HepG2 (cell line): ENCODE results near the gene RHBDD1. TPM values are rescaled to one million over a fixed set of nuclear protein-coding genes. Genes with fewer than 3 reads are reported as not detected.
A peak's percentile ranks its signal among the peaks of the same experiment; 100 is the strongest.

Experiments
- ARNT2 ChIP-seq: sonication (generic); formaldehyde crosslinking; IDR thresholded peaks from 2 replicates; pipeline ENCODE4 v1.8.0; 2022; ENCODE audit warnings: mild to moderate bottlenecking, low read depth, missing genetic modification reagents, moderate library complexity
- GATAD2A ChIP-seq: IDR thresholded peaks from 2 replicates; pipeline ENCODE4 v1.6.1; 2016
- IKZF1 ChIP-seq: fragments of 450-650 bp; IDR thresholded peaks from 2 replicates; pipeline ENCODE4 v1.7.1; 2016
- JARID2 ChIP-seq: sonication (generic); formaldehyde crosslinking; IDR thresholded peaks from 2 replicates; pipeline ENCODE4 v1.8.1; 2023; ENCODE audit warnings: missing genetic modification reagents, inconsistent platforms; ENCODE audit not compliant: insufficient replicate concordance
- JUN ChIP-seq: sonication (generic); formaldehyde crosslinking; IDR thresholded peaks from 2 replicates; pipeline ENCODE4 v1.4.0; 2020; ENCODE audit warnings: mild to moderate bottlenecking, missing genetic modification reagents
- RERE ChIP-seq: IDR thresholded peaks from 2 replicates; pipeline ENCODE4 v1.6.1; 2016; ENCODE audit warnings: low read depth, missing genetic modification reagents, missing compliant biosample characterization
- RXRB ChIP-seq: IDR thresholded peaks from 2 replicates; pipeline ENCODE4 v1.6.1; 2016; ENCODE audit warnings: borderline replicate concordance, missing genetic modification reagents, missing compliant biosample characterization
- SOX13 ChIP-seq, 3 experiments: fragments of 450-650 bp in 1 of 3; sonication (generic) in 1 of 3; formaldehyde crosslinking in 1 of 3; IDR thresholded peaks in 2 of 3; conservative IDR thresholded peaks in 1 of 3; 2 replicates each; pipeline versions ENCODE4 v1.5.0 to v1.6.1; 2016 to 2020; ENCODE audit warnings: antibody characterized with exemption in 1 of 3, mild to moderate bottlenecking in 1 of 3, missing compliant biosample characterization in 1 of 3, missing genetic modification reagents in 1 of 3, moderate library complexity in 1 of 3
- SP140L ChIP-seq: sonication (generic); formaldehyde crosslinking; IDR thresholded peaks from 2 replicates; pipeline ENCODE4 v1.4.0; 2020; ENCODE audit warnings: missing genetic modification reagents, borderline replicate concordance
- TARDBP ChIP-seq: sonication (generic); formaldehyde crosslinking; IDR thresholded peaks from 2 replicates; pipeline ENCODE4 v1.8.0; 2022; ENCODE audit warnings: mild to moderate bottlenecking, missing genetic modification reagents
- TOE1 ChIP-seq: sonication (generic); formaldehyde crosslinking; IDR thresholded peaks from 2 replicates; pipeline ENCODE4 v1.4.0; 2020; ENCODE audit warnings: mild to moderate bottlenecking, missing genetic modification reagents
- ZNF30 ChIP-seq: sonication (generic); formaldehyde crosslinking; IDR thresholded peaks from 2 replicates; pipeline ENCODE4 v1.5.0; 2020; ENCODE audit warnings: mild to moderate bottlenecking, missing genetic modification reagents
- ZSCAN31 ChIP-seq: sonication (generic); formaldehyde crosslinking; IDR thresholded peaks from 2 replicates; pipeline ENCODE4 v1.5.0; 2020; ENCODE audit warnings: low read depth, mild to moderate bottlenecking, missing genetic modification reagents
- polyA plus RNA-seq, 8 experiments: library from polyadenylated mRNA; depleted of rRNA in 3 of 8; stranded (reverse) in 7 of 8; unstranded in 1 of 8; fragments of >200 nt; fragmentation: Illumina TruSeq in 4 of 8; extraction: Trizol in 4 of 8; gene quantifications; 2 replicates each; pipeline versions ENCODE4 v1.2.1 to v1.2.3, GENCODE V29; 2011 to 2016; ENCODE audit warnings: low read depth in 4 of 8, missing spikeins in 1 of 8, mixed read lengths in 1 of 8; ENCODE audit not compliant: insufficient read depth in 1 of 8
- total RNA-seq, 5 experiments: library from RNA; depleted of rRNA; stranded (reverse); fragments of >200 nt; fragmentation: Illumina TruSeq; extraction: Trizol; gene quantifications; 2 replicates each; pipeline ENCODE4 v1.2.3, GENCODE V29; 2016; ENCODE audit warnings: low read depth in 1 of 5
- TF ChIP-seq, protein P1 (sequence below): sonication (generic); formaldehyde crosslinking; IDR thresholded peaks from 2 replicates; pipeline ENCODE4 v1.4.0; 2020; ENCODE audit warnings: mild to moderate bottlenecking, missing genetic modification reagents
- TF ChIP-seq, protein P2 (sequence below): sonication (generic); formaldehyde crosslinking; IDR thresholded peaks from 2 replicates; pipeline ENCODE4 v1.5.1; 2020; ENCODE audit warnings: mild to moderate bottlenecking, missing genetic modification reagents, borderline replicate concordance
- TF ChIP-seq, protein P3 (sequence below): sonication (generic); formaldehyde crosslinking; IDR thresholded peaks from 2 replicates; pipeline ENCODE4 v1.9.0; 2022; ENCODE audit warnings: low read depth, missing genetic modification reagents

RHBDD1 gene
- total and polyA plus RNA-seq, 2 of the 13 experiments (the other 11 are each of a cell fraction or from before 2014, with no cell fraction given): 8.2 to 9.5 TPM

GRCh38 chr2:227038550-227039189 lies 202.8 kb downstream of the RHBDD1 start (continued):
- TF ChIP-seq TARDBP: peak; percentile 41; the same call in 1 of the 2 replicates
- no peak for TF ChIP-seq TOE1 (CRISPR knock-in tag)
- TF ChIP-seq RERE (CRISPR knock-in tag): peak; percentile 86
- TF ChIP-seq, protein P1, sequence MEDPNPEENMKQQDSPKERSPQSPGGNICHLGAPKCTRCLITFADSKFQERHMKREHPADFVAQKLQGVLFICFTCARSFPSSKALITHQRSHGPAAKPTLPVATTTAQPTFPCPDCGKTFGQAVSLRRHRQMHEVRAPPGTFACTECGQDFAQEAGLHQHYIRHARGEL (CRISPR knock-in tag): no peak
- TF ChIP-seq ARNT2: no peak
- no peak for TF ChIP-seq JUN (CRISPR knock-in tag)
- TF ChIP-seq ZSCAN31 (CRISPR knock-in tag): no peak
- TF ChIP-seq, protein P2, sequence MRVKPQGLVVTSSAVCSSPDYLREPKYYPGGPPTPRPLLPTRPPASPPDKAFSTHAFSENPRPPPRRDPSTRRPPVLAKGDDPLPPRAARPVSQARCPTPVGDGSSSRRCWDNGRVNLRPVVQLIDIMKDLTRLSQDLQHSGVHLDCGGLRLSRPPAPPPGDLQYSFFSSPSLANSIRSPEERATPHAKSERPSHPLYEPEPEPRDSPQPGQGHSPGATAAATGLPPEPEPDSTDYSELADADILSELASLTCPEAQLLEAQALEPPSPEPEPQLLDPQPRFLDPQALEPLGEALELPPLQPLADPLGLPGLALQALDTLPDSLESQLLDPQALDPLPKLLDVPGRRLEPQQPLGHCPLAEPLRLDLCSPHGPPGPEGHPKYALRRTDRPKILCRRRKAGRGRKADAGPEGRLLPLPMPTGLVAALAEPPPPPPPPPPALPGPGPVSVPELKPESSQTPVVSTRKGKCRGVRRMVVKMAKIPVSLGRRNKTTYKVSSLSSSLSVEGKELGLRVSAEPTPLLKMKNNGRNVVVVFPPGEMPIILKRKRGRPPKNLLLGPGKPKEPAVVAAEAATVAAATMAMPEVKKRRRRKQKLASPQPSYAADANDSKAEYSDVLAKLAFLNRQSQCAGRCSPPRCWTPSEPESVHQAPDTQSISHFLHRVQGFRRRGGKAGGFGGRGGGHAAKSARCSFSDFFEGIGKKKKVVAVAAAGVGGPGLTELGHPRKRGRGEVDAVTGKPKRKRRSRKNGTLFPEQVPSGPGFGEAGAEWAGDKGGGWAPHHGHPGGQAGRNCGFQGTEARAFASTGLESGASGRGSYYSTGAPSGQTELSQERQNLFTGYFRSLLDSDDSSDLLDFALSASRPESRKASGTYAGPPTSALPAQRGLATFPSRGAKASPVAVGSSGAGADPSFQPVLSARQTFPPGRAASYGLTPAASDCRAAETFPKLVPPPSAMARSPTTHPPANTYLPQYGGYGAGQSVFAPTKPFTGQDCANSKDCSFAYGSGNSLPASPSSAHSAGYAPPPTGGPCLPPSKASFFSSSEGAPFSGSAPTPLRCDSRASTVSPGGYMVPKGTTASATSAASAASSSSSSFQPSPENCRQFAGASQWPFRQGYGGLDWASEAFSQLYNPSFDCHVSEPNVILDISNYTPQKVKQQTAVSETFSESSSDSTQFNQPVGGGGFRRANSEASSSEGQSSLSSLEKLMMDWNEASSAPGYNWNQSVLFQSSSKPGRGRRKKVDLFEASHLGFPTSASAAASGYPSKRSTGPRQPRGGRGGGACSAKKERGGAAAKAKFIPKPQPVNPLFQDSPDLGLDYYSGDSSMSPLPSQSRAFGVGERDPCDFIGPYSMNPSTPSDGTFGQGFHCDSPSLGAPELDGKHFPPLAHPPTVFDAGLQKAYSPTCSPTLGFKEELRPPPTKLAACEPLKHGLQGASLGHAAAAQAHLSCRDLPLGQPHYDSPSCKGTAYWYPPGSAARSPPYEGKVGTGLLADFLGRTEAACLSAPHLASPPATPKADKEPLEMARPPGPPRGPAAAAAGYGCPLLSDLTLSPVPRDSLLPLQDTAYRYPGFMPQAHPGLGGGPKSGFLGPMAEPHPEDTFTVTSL (CRISPR knock-in tag): peak; percentile 81; the same call in 1 of the 2 replicates
- TF ChIP-seq GATAD2A: peak; percentile 69
- TF ChIP-seq, protein P3, sequence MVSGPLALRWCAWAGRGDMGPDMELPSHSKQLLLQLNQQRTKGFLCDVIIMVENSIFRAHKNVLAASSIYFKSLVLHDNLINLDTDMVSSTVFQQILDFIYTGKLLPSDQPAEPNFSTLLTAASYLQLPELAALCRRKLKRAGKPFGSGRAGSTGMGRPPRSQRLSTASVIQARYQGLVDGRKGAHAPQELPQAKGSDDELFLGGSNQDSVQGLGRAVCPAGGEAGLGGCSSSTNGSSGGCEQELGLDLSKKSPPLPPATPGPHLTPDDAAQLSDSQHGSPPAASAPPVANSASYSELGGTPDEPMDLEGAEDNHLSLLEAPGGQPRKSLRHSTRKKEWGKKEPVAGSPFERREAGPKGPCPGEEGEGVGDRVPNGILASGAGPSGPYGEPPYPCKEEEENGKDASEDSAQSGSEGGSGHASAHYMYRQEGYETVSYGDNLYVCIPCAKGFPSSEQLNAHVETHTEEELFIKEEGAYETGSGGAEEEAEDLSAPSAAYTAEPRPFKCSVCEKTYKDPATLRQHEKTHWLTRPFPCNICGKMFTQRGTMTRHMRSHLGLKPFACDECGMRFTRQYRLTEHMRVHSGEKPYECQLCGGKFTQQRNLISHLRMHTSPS (CRISPR knock-in tag): no peak
- TF ChIP-seq RXRB: peak; percentile 44; the same call in 1 of the 2 replicates
- TF ChIP-seq SOX13 (IDR thresholded peaks at IDR 0.05): no peak
- TF ChIP-seq SOX13 (CRISPR knock-in tag; conservative IDR thresholded peaks at IDR 0.05 in 1 of 2, IDR thresholded peaks at IDR 0.05 in 1 of 2): peak in 1 of 2 experiments; percentile 83; a peak in 2 of 4 replicates
- TF ChIP-seq JARID2 (CRISPR knock-in tag): no peak
- TF ChIP-seq ZNF30 (CRISPR knock-in tag): no peak
- no peak for TF ChIP-seq IKZF1
- 0 out of 2 replicates have a peak, but pooled peaks have one; percentile 82 for TF ChIP-seq SP140L (CRISPR knock-in tag)
